Cardiac muscle cell (in vitro differentiated cells and primary cell): ENCODE results near the gene SNAI1. TPM values are rescaled to one million over a fixed set of nuclear protein-coding genes. Genes with fewer than 3 reads are reported as not detected.

Source experiments
- DNase-seq, 2 donors: peaks; one replicate each; pipeline versions ENCODE4 v3.0.0 to v3.0.0-alpha.2; 2010 to 2017; ENCODE audit warnings: low read depth in 1 of 2, low spot score in 1 of 2
- H3K27ac ChIP-seq: fragments of 200-600 bp; sonication (generic); 2 replicates; pipeline ENCODE4 v1.5.1; 2016
- H3K27me3 ChIP-seq: fragments of 200-600 bp; sonication (generic); 2 replicates; pipeline ENCODE4 v1.6.0; 2016; ENCODE audit warnings: control low read depth
- H3K36me3 ChIP-seq: fragments of 200-600 bp; sonication (generic); 2 replicates; pipeline ENCODE4 v1.5.1; 2016; ENCODE audit warnings: control low read depth
- H3K4me1 ChIP-seq: fragments of 200-600 bp; sonication (generic); 2 replicates; pipeline ENCODE4 v1.8.1; 2017; ENCODE audit warnings: low read depth, mild to moderate bottlenecking, mixed run types
- H3K4me3 ChIP-seq: fragments of 200-600 bp; sonication (generic); 2 replicates; pipeline ENCODE4 v1.5.1; 2016; ENCODE audit warnings: mild to moderate bottlenecking
- H3K9me3 ChIP-seq: fragments of 200-600 bp; sonication (generic); 2 replicates; pipeline ENCODE4 v1.5.1; 2017; ENCODE audit warnings: low read depth, mild to moderate bottlenecking, control low read depth
- CTCF ChIP-seq: IDR thresholded peaks from 2 replicates; pipeline ENCODE4 v1.5.1; 2012; ENCODE audit warnings: low read depth, mild to moderate bottlenecking, low read length
- polyA plus RNA-seq: library from polyadenylated mRNA; unstranded; fragments of >200 nt; fragmentation: Nextera tagmentation; extraction: Ambion mirVana; gene quantifications from 2 replicates; pipeline ENCODE4 v1.2.1, GENCODE V29; 2016
- total RNA-seq: library from RNA; depleted of rRNA; stranded (reverse); fragments of >200 nt; gene quantifications from 2 replicates; pipeline ENCODE4 v1.2.3, GENCODE V29; 2016

Gene SNAI1
- total and polyA plus RNA-seq, 2 experiments from 2014 or later: 7.8 to 13.4 TPM

- Histone ChIP-seq H3K27me3 (no peaks in the 10 kb centered on the region), H3K4me1 (no peaks in the 10 kb centered on the region), H3K27ac (no peak overlapping the region), H3K4me3 (no peak overlapping the region), H3K36me3 (no peaks in the 10 kb centered on the region), H3K9me3 (no peaks in the 10 kb centered on the region)
- TF ChIP-seq CTCF: no peak
- DNase-seq: no peak
Observed at GRCh38 chr20:49978685-49979029, 4.1 kb upstream of the SNAI1 start.

- no peaks in the 10 kb centered on the region for H3K36me3 ChIP-seq
- no peaks in the 10 kb centered on the region for H3K27me3 ChIP-seq
- no peak overlapping the region for H3K27ac ChIP-seq
- peaks cover 4% of the 10 kb centered on the region for H3K4me1 ChIP-seq
- peak; percentile 46 to 75 for DNase-seq
- no peaks in the 10 kb centered on the region for H3K9me3 ChIP-seq
- peak; percentile 98 for TF ChIP-seq CTCF
- peak overlapping the region; percentile 23 for H3K4me3 ChIP-seq
Observed at GRCh38 chr20:49979030-49979832, 3.5 kb upstream of the SNAI1 start.

GRCh38 chr20:49980140-49981008, 2.4 kb upstream of the SNAI1 start:
- H3K9me3 ChIP-seq: no peaks in the 10 kb centered on the region
- no peak for DNase-seq
- no peaks in the 10 kb centered on the region for H3K36me3 ChIP-seq
- H3K27ac ChIP-seq: no peak overlapping the region
- H3K4me3 ChIP-seq: no peak overlapping the region
- no peak for TF ChIP-seq CTCF
- peaks cover 8% of the 10 kb centered on the region for H3K4me1 ChIP-seq
- no peaks in the 10 kb centered on the region for H3K27me3 ChIP-seq

GRCh38 chr20:49981218-49982071, 1.3 kb upstream of the SNAI1 start:
- no peaks in the 10 kb centered on the region for H3K9me3 ChIP-seq
- no peak overlapping the region for H3K27ac ChIP-seq
- H3K4me3 ChIP-seq: no peak overlapping the region
- H3K27me3 ChIP-seq: no peaks in the 10 kb centered on the region
- no peaks in the 10 kb centered on the region for H3K36me3 ChIP-seq
- DNase-seq: no peak
- peaks cover 8% of the 10 kb centered on the region for H3K4me1 ChIP-seq
- TF ChIP-seq CTCF: no peak

- no peaks in the 10 kb centered on the region for H3K36me3 ChIP-seq
- DNase-seq: no peak
- H3K27ac ChIP-seq: no peak overlapping the region
- no peak for TF ChIP-seq CTCF
- H3K4me1 ChIP-seq: peaks cover 12% of the 10 kb centered on the region
- H3K9me3 ChIP-seq: no peaks in the 10 kb centered on the region
- no peaks in the 10 kb centered on the region for H3K27me3 ChIP-seq
- H3K4me3 ChIP-seq: no peak overlapping the region
Observed at GRCh38 chr20:49982072-49982345, 771 bp upstream of the SNAI1 start.
